ENCODE measurements around the gene TXNDC16. TPM values are rescaled to one million over a fixed set of nuclear protein-coding genes. Genes with fewer than 3 reads are reported as not detected.

Gene TXNDC16
- total RNA-seq, 2 donors from 2014 or later, result 8.1 to 10.5 TPM

DNA sequence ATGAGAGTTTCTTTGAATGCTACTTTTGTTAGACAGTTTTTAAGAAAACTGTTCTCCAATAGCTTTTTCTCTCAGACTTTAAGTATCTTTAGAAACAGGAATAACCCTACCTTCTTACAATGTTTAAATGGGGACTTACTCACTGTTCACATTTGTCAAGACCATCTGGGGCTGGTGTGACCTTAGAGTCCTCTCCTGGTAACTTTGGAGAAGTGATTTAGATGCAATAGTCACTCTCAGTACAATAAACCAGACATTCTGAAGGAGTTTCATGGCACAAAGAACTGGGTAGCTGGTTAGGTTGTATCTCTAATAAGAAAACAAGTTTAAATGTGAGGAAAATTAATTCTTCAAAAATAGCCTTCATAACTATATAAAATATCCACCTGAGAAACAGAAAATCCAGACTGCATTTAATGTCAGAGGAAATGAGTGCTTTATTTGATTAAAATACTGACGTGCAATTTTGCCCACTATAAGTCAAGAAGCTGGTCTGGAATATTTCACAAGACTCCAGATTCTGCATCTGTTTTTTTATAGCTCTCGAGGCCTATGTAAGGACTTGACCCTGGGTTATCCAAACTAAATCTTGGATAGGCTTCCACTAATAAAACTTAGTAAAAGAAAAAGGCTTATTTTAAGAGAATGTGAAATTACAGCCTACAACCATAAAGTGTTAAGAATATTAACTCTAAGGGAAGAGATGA lies 129.5 kb downstream of the TXNDC16 start:
- TF ChIP-seq, protein P1, sequence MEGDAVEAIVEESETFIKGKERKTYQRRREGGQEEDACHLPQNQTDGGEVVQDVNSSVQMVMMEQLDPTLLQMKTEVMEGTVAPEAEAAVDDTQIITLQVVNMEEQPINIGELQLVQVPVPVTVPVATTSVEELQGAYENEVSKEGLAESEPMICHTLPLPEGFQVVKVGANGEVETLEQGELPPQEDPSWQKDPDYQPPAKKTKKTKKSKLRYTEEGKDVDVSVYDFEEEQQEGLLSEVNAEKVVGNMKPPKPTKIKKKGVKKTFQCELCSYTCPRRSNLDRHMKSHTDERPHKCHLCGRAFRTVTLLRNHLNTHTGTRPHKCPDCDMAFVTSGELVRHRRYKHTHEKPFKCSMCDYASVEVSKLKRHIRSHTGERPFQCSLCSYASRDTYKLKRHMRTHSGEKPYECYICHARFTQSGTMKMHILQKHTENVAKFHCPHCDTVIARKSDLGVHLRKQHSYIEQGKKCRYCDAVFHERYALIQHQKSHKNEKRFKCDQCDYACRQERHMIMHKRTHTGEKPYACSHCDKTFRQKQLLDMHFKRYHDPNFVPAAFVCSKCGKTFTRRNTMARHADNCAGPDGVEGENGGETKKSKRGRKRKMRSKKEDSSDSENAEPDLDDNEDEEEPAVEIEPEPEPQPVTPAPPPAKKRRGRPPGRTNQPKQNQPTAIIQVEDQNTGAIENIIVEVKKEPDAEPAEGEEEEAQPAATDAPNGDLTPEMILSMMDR (IDR thresholded peaks at IDR 0.05), result no peak
- ATAC-seq (ENCODE audit: insufficient number of reproducible peaks, low FRiP score, low read depth), result no peak
- Histone ChIP-seq H3K27ac (no peak overlapping the region), H3K27me3 (replicated peaks; ENCODE audit: insufficient read depth) (no peaks in the 10 kb centered on the region), H3K36me3 (no peaks in the 10 kb centered on the region), H3K4me1 (ENCODE audit: control insufficient read depth in 1 of 2, low read depth in 2 of 2) (peaks cover 5 to 6% of the 10 kb centered on the region in 2 donors), H3K4me3 (no peak overlapping the region), H3K9me3 (no peaks in the 10 kb centered on the region)
- DNase-seq (ENCODE audit: low spot score), result no peak

- TF ChIP-seq, protein P1 (IDR thresholded peaks at IDR 0.05), result no peak
- Histone ChIP-seq H3K4me3 (no peak overlapping the region), H3K9me3 (no peaks in the 10 kb centered on the region), H3K27ac (no peak overlapping the region), H3K36me3 (no peaks in the 10 kb centered on the region), H3K27me3 (replicated peaks; ENCODE audit: insufficient read depth) (no peaks in the 10 kb centered on the region), H3K4me1 (ENCODE audit: control insufficient read depth in 1 of 2, low read depth in 2 of 2) (peaks cover 5 to 8% of the 10 kb centered on the region in 2 donors)
- ATAC-seq (ENCODE audit: insufficient number of reproducible peaks, low FRiP score, low read depth) (no peak), DNase-seq (ENCODE audit: low spot score) (no peak)
Observed at GRCh38 chr14:52417139-52417538, 135.2 kb downstream of the TXNDC16 start.

- Histone ChIP-seq H3K27ac (no peak overlapping the region), H3K9me3 (no peaks in the 10 kb centered on the region), H3K4me1 (ENCODE audit: control insufficient read depth in 1 of 2, low read depth in 2 of 2) (peaks cover 0 to 11% of the 10 kb centered on the region in 2 donors), H3K27me3 (replicated peaks; ENCODE audit: insufficient read depth) (no peaks in the 10 kb centered on the region), H3K4me3 (peak overlapping the region; percentile 33), H3K36me3 (no peaks in the 10 kb centered on the region)
- DNase-seq (ENCODE audit: low spot score) (no peak), ATAC-seq (ENCODE audit: insufficient number of reproducible peaks, low FRiP score, low read depth) (no peak)
- TF ChIP-seq, protein P1 (IDR thresholded peaks at IDR 0.05), result no peak
Observed at GRCh38 chr14:52413729-52414408, 138.4 kb downstream of the TXNDC16 start.

GRCh38 chr14:52412426-52412825 lies 139.9 kb downstream of the TXNDC16 start:
- Histone ChIP-seq H3K36me3 (no peaks in the 10 kb centered on the region), H3K27me3 (replicated peaks; ENCODE audit: insufficient read depth) (no peaks in the 10 kb centered on the region), H3K4me1 (ENCODE audit: control insufficient read depth in 1 of 2, low read depth in 2 of 2) (peaks cover 0 to 11% of the 10 kb centered on the region in 2 donors), H3K4me3 (no peak overlapping the region), H3K27ac (no peak overlapping the region), H3K9me3 (no peaks in the 10 kb centered on the region)
- TF ChIP-seq, protein P1 (IDR thresholded peaks at IDR 0.05), result no peak
- DNase-seq (ENCODE audit: low spot score) (no peak), ATAC-seq (ENCODE audit: insufficient number of reproducible peaks, low FRiP score, low read depth) (no peak)

DNA sequence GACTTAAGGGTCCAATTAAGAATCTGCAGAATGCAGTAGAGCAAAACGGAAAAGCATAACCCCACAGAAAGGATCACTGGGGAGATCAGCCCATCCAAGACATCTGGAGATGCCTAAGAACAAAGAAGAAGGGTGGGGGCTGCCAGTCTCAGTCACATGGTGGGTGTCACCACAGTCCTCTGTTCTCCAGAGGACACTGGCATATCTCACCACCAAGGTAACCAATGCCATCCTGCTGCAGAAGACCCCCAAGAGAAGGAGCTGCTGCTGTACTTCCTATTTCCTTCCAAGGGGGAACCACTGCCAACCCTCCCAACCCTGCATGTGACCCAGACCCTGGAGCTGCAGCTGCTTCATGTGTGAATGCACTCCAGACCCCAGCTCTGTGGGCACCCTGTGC lies 147.0 kb downstream of the TXNDC16 start:
- DNase-seq (ENCODE audit: low spot score), result no peak
- no peak overlapping the region for H3K4me3 ChIP-seq
- TF ChIP-seq, protein P1 (IDR thresholded peaks at IDR 0.05), result no peak
- H3K9me3 ChIP-seq, result no peaks in the 10 kb centered on the region
- H3K36me3 ChIP-seq, result no peaks in the 10 kb centered on the region
- H3K27ac ChIP-seq, result no peak overlapping the region
- no peaks in the 10 kb centered on the region for H3K4me1 ChIP-seq (ENCODE audit: control insufficient read depth in 1 of 2, low read depth in 2 of 2)
- ATAC-seq (ENCODE audit: insufficient number of reproducible peaks, low FRiP score, low read depth), result no peak
- no peaks in the 10 kb centered on the region for H3K27me3 ChIP-seq (replicated peaks; ENCODE audit: insufficient read depth)
